Osteocyte (in vitro differentiated cells): ENCODE measurements around the gene POU6F2. TPM values are rescaled to one million over a fixed set of nuclear protein-coding genes. Genes with fewer than 3 reads are reported as not detected.
"Not testable (repeated sequence)": the region's sequence is repeated elsewhere in the genome, so short reads cannot be mapped to it uniquely, and the experiment has no call there.

Source experiments
- DNase-seq: peaks from one replicate; pipeline ENCODE4 v3.0.0; 2021; ENCODE audit warnings: mixed read lengths; ENCODE audit not compliant: unreplicated experiment; ENCODE audit errors: extremely low spot score
- H3K27ac Mint-ChIP-seq: one replicate; pipeline ENCODE4 v1.8.0; 2021; ENCODE audit warnings: mild to moderate bottlenecking, mixed read lengths; ENCODE audit not compliant: unreplicated experiment
- H3K27me3 Mint-ChIP-seq: one replicate; pipeline ENCODE4 v1.8.0; 2021; ENCODE audit warnings: mixed read lengths; ENCODE audit not compliant: unreplicated experiment
- H3K36me3 Mint-ChIP-seq: one replicate; pipeline ENCODE4 v1.8.0; 2021; ENCODE audit warnings: mixed read lengths; ENCODE audit not compliant: unreplicated experiment
- H3K4me1 Mint-ChIP-seq: one replicate; pipeline ENCODE4 v1.8.0; 2021; ENCODE audit warnings: mixed read lengths; ENCODE audit not compliant: unreplicated experiment
- H3K4me3 Mint-ChIP-seq: one replicate; pipeline ENCODE4 v1.8.0; 2021; ENCODE audit warnings: mild to moderate bottlenecking, moderate library complexity, mixed read lengths; ENCODE audit not compliant: unreplicated experiment
- H3K9me3 Mint-ChIP-seq: one replicate; pipeline ENCODE4 v1.8.0; 2021; ENCODE audit warnings: mixed read lengths; ENCODE audit not compliant: unreplicated experiment
- CTCF ChIP-seq: fragments of 200-600 bp; sonication (generic); IDR thresholded peaks from 2 replicates; pipeline ENCODE4 v1.5.0; 2021; ENCODE audit warnings: antibody characterized with exemption, mild to moderate bottlenecking, moderate library complexity
- total RNA-seq: library from RNA; stranded (reverse); gene quantifications from 2 replicates; pipeline ENCODE4 v1.2.1, GENCODE V29; 2021

The POU6F2 gene
- total RNA-seq, 1 donor from 2014 or later = 0.78 TPM

GRCh38 chr7:39321245-39321644 is 343.5 kb downstream of the POU6F2 start:
- DNase-seq = no peak
- TF ChIP-seq CTCF = no peak
- no peaks in the 10 kb centered on the region for H3K4me1 Mint-ChIP-seq
- H3K4me3 Mint-ChIP-seq = no peak overlapping the region
- H3K27me3 Mint-ChIP-seq = peaks cover 21% of the 10 kb centered on the region
- no peaks in the 10 kb centered on the region for H3K36me3 Mint-ChIP-seq
- H3K27ac Mint-ChIP-seq = no peak overlapping the region
- H3K9me3 Mint-ChIP-seq = peaks cover 4% of the 10 kb centered on the region

GRCh38 chr7:39321909-39322498 is 344.3 kb downstream of the POU6F2 start:
- no peak overlapping the region for H3K27ac Mint-ChIP-seq
- no peak overlapping the region for H3K4me3 Mint-ChIP-seq
- DNase-seq = no peak
- H3K36me3 Mint-ChIP-seq = no peaks in the 10 kb centered on the region
- peaks cover 23% of the 10 kb centered on the region for H3K27me3 Mint-ChIP-seq
- peaks cover 4% of the 10 kb centered on the region for H3K9me3 Mint-ChIP-seq
- no peaks in the 10 kb centered on the region for H3K4me1 Mint-ChIP-seq
- no peak for TF ChIP-seq CTCF

GRCh38 chr7:39324139-39324760 is 346.5 kb downstream of the POU6F2 start:
- H3K4me1 Mint-ChIP-seq = no peaks in the 10 kb centered on the region
- H3K27me3 Mint-ChIP-seq = peaks cover 23% of the 10 kb centered on the region
- H3K4me3 Mint-ChIP-seq = no peak overlapping the region
- H3K36me3 Mint-ChIP-seq = no peaks in the 10 kb centered on the region
- no peak for TF ChIP-seq CTCF
- peaks cover 4% of the 10 kb centered on the region for H3K9me3 Mint-ChIP-seq
- no peak overlapping the region for H3K27ac Mint-ChIP-seq
- no peak for DNase-seq

- not testable (repeated sequence) for H3K4me3 Mint-ChIP-seq, H3K27ac Mint-ChIP-seq, H3K36me3 Mint-ChIP-seq, H3K4me1 Mint-ChIP-seq, H3K9me3 Mint-ChIP-seq, DNase-seq
- peaks cover 12% of the 10 kb centered on the region for H3K27me3 Mint-ChIP-seq
These were observed 353.9 kb downstream of the POU6F2 start for GRCh38 chr7:39331607-39332006.

- peaks cover 12% of the 10 kb centered on the region for H3K27me3 Mint-ChIP-seq
- no peak overlapping the region for H3K4me3 Mint-ChIP-seq
- no peak overlapping the region for H3K27ac Mint-ChIP-seq
- H3K4me1 Mint-ChIP-seq = peaks cover 7% of the 10 kb centered on the region
- no peaks in the 10 kb centered on the region for H3K9me3 Mint-ChIP-seq
- no peaks in the 10 kb centered on the region for H3K36me3 Mint-ChIP-seq
- TF ChIP-seq CTCF = no peak
- DNase-seq = no peak
These were observed 354.4 kb downstream of the POU6F2 start for GRCh38 chr7:39332142-39332541.
